ENCODE measurements around the gene RASGRP2. TPM values are rescaled to one million over a fixed set of nuclear protein-coding genes. Genes with fewer than 3 reads are reported as not detected.

RASGRP2 gene
- total and polyA plus RNA-seq, 2 experiments from 2014 or later: 30.1 to 50.4 TPM

DNA sequence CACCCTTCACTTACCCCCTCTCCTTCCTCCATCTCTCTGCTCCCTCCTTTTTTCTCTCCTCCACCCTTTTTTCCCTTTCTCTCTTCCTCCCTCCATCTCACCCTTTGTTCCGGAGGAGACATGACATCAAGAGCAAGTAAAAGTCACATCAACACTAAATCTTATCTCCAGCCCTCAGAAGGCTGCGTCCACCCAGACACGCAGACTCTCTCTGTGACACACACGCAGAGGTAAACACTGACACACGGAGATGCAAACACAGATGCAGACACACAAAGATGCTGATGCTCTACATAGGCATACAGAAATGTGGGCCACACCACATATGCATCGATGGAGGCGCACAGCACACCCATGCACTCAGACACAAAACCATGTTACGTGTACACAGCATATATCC, 47.9 kb downstream of the RASGRP2 start:
- Mint-ChIP-seq H3K27ac (no peak overlapping the region), H3K27me3 (ENCODE audit: insufficient read depth, low read depth, poor library complexity) (peaks cover 13% of the 10 kb centered on the region), H3K9me3 (no peaks in the 10 kb centered on the region), H3K36me3 (ENCODE audit: low read depth) (0 out of 3 replicates have a peak, but pooled peaks cover 2% of the 10 kb centered on the region), H3K4me3 (no peak overlapping the region), H3K4me1 (peaks cover 30% of the 10 kb centered on the region)
- Histone ChIP-seq H3K9me2 (ENCODE audit: insufficient read depth) (no peaks in the 10 kb centered on the region), H2AFZ (no peak overlapping the region), H3K4me1 (ENCODE audit: insufficient read depth) (peaks cover 15% of the 10 kb centered on the region), H3F3A (replicated peaks; ENCODE audit: low read depth) (no peaks in the 10 kb centered on the region), H3K27me3 (ENCODE audit: insufficient read depth) (no peaks in the 10 kb centered on the region), H3K4me3 (no peak overlapping the region), H3K36me3 (ENCODE audit: insufficient read depth) (no peaks in the 10 kb centered on the region), H3K4me2 (no peak overlapping the region), H4K20me1 (replicated peaks; ENCODE audit: insufficient read depth) (no peaks in the 10 kb centered on the region), H3K27ac (ENCODE audit: low read depth) (no peak overlapping the region), H3K79me2 (replicated peaks; ENCODE audit: insufficient read depth) (no peaks in the 10 kb centered on the region)
- ATAC-seq (no peak), DNase-seq (ENCODE audit: low spot score) (no peak)
- no peak for TF ChIP-seq EZH2phosphoT487 (IDR thresholded peaks at IDR 0.05; ENCODE audit: unreplicated experiment)
- TF ChIP-seq, protein P1, sequence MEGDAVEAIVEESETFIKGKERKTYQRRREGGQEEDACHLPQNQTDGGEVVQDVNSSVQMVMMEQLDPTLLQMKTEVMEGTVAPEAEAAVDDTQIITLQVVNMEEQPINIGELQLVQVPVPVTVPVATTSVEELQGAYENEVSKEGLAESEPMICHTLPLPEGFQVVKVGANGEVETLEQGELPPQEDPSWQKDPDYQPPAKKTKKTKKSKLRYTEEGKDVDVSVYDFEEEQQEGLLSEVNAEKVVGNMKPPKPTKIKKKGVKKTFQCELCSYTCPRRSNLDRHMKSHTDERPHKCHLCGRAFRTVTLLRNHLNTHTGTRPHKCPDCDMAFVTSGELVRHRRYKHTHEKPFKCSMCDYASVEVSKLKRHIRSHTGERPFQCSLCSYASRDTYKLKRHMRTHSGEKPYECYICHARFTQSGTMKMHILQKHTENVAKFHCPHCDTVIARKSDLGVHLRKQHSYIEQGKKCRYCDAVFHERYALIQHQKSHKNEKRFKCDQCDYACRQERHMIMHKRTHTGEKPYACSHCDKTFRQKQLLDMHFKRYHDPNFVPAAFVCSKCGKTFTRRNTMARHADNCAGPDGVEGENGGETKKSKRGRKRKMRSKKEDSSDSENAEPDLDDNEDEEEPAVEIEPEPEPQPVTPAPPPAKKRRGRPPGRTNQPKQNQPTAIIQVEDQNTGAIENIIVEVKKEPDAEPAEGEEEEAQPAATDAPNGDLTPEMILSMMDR (conservative IDR thresholded peaks at IDR 0.05; ENCODE audit: low read depth in 2 of 2): no peak
- TF ChIP-seq ZNF462 (CRISPR knock-in tag; IDR thresholded peaks at IDR 0.05): no peak
- TF ChIP-seq POLR2AphosphoS5 (IDR thresholded peaks at IDR 0.05; ENCODE audit: low read depth): no peak
- no peak for TF ChIP-seq CREB1 (CRISPR knock-in tag; IDR thresholded peaks at IDR 0.05; ENCODE audit: low read depth)

Data from GM23338 (cell line).